H1 (cell line): ENCODE measurements around the gene CCDC80. TPM values are rescaled to one million over a fixed set of nuclear protein-coding genes. Genes with fewer than 3 reads are reported as not detected.

Source experiments
- CTCF ChIA-PET: fragments of 300-600 bp; sonication (Branson Sonifier 250); formaldehyde crosslinking; loops from one replicate; lab custom pipeline; 2021; ENCODE audit not compliant: partially characterized antibody; lab: Charles Lee
- POLR2A ChIA-PET: fragments of 300-600 bp; sonication (Branson Sonifier 250); formaldehyde crosslinking; loops from one replicate; lab custom pipeline; 2021; ENCODE audit warnings: inconsistent platforms; ENCODE audit not compliant: partially characterized antibody; lab: Charles Lee
- DNase-seq, 2 experiments: peaks; one replicate each; pipeline versions ENCODE4 v3.0.0 to v3.0.0-alpha.2; 2010 to 2022; ENCODE audit warnings: low spot score in 2 of 2, low read depth in 1 of 2, mixed read lengths in 1 of 2
- FAIRE-seq: peaks from 2 replicates; lab custom pipeline; 2011; peaks lifted over from hg19 to GRCh38; lab: Jason Lieb, UNC
- H2AFZ ChIP-seq: 2 replicates; pipeline ENCODE4 v1.8.1; 2012; ENCODE audit warnings: low read length, inconsistent platforms
- H2AK5ac ChIP-seq: 2 replicates; pipeline ENCODE4 v1.6.1; 2013; ENCODE audit warnings: low read depth, low read length
- H2BK120ac ChIP-seq: replicated peaks from 2 replicates; pipeline ENCODE3; 2013; ENCODE audit warnings: low read depth, low read length, inconsistent platforms
- H2BK12ac ChIP-seq: 2 replicates; pipeline ENCODE4 v1.6.1; 2013; ENCODE audit warnings: low read depth, low read length
- H2BK15ac ChIP-seq: 2 replicates; pipeline ENCODE4 v1.6.1; 2013; ENCODE audit warnings: low read length
- H2BK20ac ChIP-seq: 2 replicates; pipeline ENCODE4 v1.6.1; 2013; ENCODE audit warnings: low read length
- H2BK5ac ChIP-seq: 2 replicates; pipeline ENCODE4 v1.6.1; 2013; ENCODE audit warnings: low read depth, low read length
- H3K14ac ChIP-seq: 2 replicates; pipeline ENCODE4 v1.6.1; 2013; ENCODE audit warnings: inconsistent platforms; ENCODE audit not compliant: insufficient read length
- H3K18ac ChIP-seq: 2 replicates; pipeline ENCODE4 v1.6.1; 2013; ENCODE audit warnings: low read length; ENCODE audit errors: extremely low read depth
- H3K23ac ChIP-seq: 2 replicates; pipeline ENCODE4 v1.6.1; 2013; ENCODE audit warnings: inconsistent platforms; ENCODE audit not compliant: insufficient read length
- H3K23me2 ChIP-seq: 2 replicates; pipeline ENCODE4 v1.6.1; 2013; ENCODE audit warnings: low read depth, low read length
- H3K27ac ChIP-seq: 2 replicates; pipeline ENCODE4 v1.6.1; 2011; ENCODE audit warnings: low read depth, low read length, inconsistent platforms
- H3K27me3 ChIP-seq, 4 experiments: replicated peaks in 1 of 4; 1 replicate in 1 of 4; 2 replicates in 3 of 4; pipeline versions ENCODE4 v1.6.1 to v1.8.1; 2011 to 2013; ENCODE audit warnings: low read length in 3 of 4, mild to moderate bottlenecking in 3 of 4, inconsistent platforms in 2 of 4, mixed read lengths in 2 of 4, moderate library complexity in 1 of 4; ENCODE audit not compliant: control insufficient read depth in 3 of 4, insufficient read depth in 3 of 4; ENCODE audit errors: extremely low read depth in 1 of 4
- H3K36me3 ChIP-seq, 4 experiments: 2 replicates each; pipeline versions ENCODE4 v1.6.1 to v1.8.1; 2011 to 2013; ENCODE audit warnings: mild to moderate bottlenecking in 4 of 4, low read length in 3 of 4, moderate library complexity in 2 of 4, control low read depth in 1 of 4, inconsistent platforms in 1 of 4; ENCODE audit not compliant: insufficient read depth in 4 of 4, control insufficient read depth in 2 of 4
- H3K4ac ChIP-seq: replicated peaks from 2 replicates; pipeline ENCODE3; 2013; ENCODE audit warnings: low read length, low read depth, mixed read lengths, inconsistent platforms; ENCODE audit not compliant: insufficient read length
- H3K4me1 ChIP-seq, 4 experiments: replicated peaks in 1 of 4; 1 replicate in 1 of 4; 2 replicates in 3 of 4; pipeline versions ENCODE4 v1.6.1 to v1.8.1; 2011 to 2013; ENCODE audit warnings: low read length in 3 of 4, inconsistent platforms in 2 of 4, mixed read lengths in 1 of 4; ENCODE audit not compliant: insufficient read depth in 4 of 4, control insufficient read depth in 3 of 4
- H3K4me2 ChIP-seq, 2 experiments: 2 replicates each; pipeline versions ENCODE4 v1.6.1 to v1.8.1; 2011 to 2013; ENCODE audit warnings: low read depth in 2 of 2, low read length in 2 of 2, control low read depth in 1 of 2, inconsistent platforms in 1 of 2, mild to moderate bottlenecking in 1 of 2; ENCODE audit not compliant: insufficient read depth in 1 of 2
- H3K4me3 ChIP-seq, 4 experiments: fragments of 200-600, 300-600 bp in 1 of 4; sonication (generic), shearing (Covaris generic), sonication (Bioruptor Twin) in 1 of 4; 2 replicates each; pipeline versions ENCODE4 v1.5.1 to v1.8.1; 2011 to 2016; ENCODE audit warnings: low read length in 4 of 4, low read depth in 3 of 4, control low read depth in 2 of 4, inconsistent platforms in 2 of 4, mild to moderate bottlenecking in 2 of 4, mixed read lengths in 1 of 4, moderate library complexity in 1 of 4; ENCODE audit not compliant: insufficient read depth in 2 of 4; ENCODE audit errors: extremely low read depth in 1 of 4
- H3K56ac ChIP-seq: replicated peaks from 2 replicates; pipeline ENCODE3; 2013; ENCODE audit warnings: low read depth, mild to moderate bottlenecking, mixed read lengths, low read length, inconsistent platforms; ENCODE audit not compliant: insufficient read length
- H3K79me1 ChIP-seq: 2 replicates; pipeline ENCODE4 v1.6.1; 2013; ENCODE audit warnings: low read depth, low read length, control low read depth
- H3K79me2 ChIP-seq, 2 experiments: 2 replicates each; pipeline versions ENCODE4 v1.6.1 to v1.8.1; 2012 to 2013; ENCODE audit warnings: low read length in 2 of 2, mild to moderate bottlenecking in 2 of 2, inconsistent platforms in 1 of 2; ENCODE audit not compliant: insufficient read depth in 2 of 2, control insufficient read depth in 1 of 2
- H3K9ac ChIP-seq, 4 experiments: replicated peaks in 1 of 4; 1 replicate in 1 of 4; 2 replicates in 3 of 4; pipeline versions ENCODE4 v1.6.1 to v1.8.1; 2011 to 2013; ENCODE audit warnings: low read depth in 3 of 4, low read length in 3 of 4, control low read depth in 2 of 4, mild to moderate bottlenecking in 2 of 4, moderate library complexity in 2 of 4, inconsistent platforms in 1 of 4; ENCODE audit errors: extremely low read depth in 1 of 4
- H3K9me3 ChIP-seq, 2 experiments: 2 replicates each; pipeline versions ENCODE4 v1.6.1 to v1.8.1; 2012 to 2013; ENCODE audit warnings: mild to moderate bottlenecking in 2 of 2, moderate library complexity in 2 of 2, control low read depth in 1 of 2, inconsistent platforms in 1 of 2, low read depth in 1 of 2, low read length in 1 of 2, mixed read lengths in 1 of 2; ENCODE audit not compliant: insufficient read depth in 2 of 2
- H4K20me1 ChIP-seq, 2 experiments: replicated peaks in 1 of 2; 2 replicates each; pipeline versions ENCODE3 to v1.8.1; 2011 to 2013; ENCODE audit warnings: inconsistent platforms in 2 of 2, low read length in 2 of 2, mild to moderate bottlenecking in 1 of 2; ENCODE audit not compliant: insufficient read depth in 2 of 2, control insufficient read depth in 1 of 2
- H4K5ac ChIP-seq: 2 replicates; pipeline ENCODE4 v1.6.1; 2013; ENCODE audit warnings: low read length, low read depth, mixed read lengths, inconsistent platforms; ENCODE audit not compliant: insufficient read length
- H4K8ac ChIP-seq: 2 replicates; pipeline ENCODE4 v1.8.0; 2013; ENCODE audit warnings: mild to moderate bottlenecking, moderate library complexity, low read length, inconsistent platforms; ENCODE audit not compliant: insufficient read depth; ENCODE audit errors: extremely low read depth
- H4K91ac ChIP-seq: replicated peaks from 2 replicates; pipeline ENCODE3; 2013; ENCODE audit warnings: low read length, mixed read lengths, inconsistent platforms; ENCODE audit not compliant: insufficient read length
- ATF3 ChIP-seq: IDR thresholded peaks from 2 replicates; pipeline ENCODE4 v1.6.1; 2011; ENCODE audit warnings: low read depth, mild to moderate bottlenecking, low read length; ENCODE audit not compliant: insufficient read depth
- BRCA1 ChIP-seq: IDR thresholded peaks from 2 replicates; pipeline ENCODE4 v1.6.1; 2012; ENCODE audit warnings: low read depth, low read length, improper control_type of control experiment
- CHD1 ChIP-seq: IDR thresholded peaks from 2 replicates; pipeline ENCODE4 v1.6.1; 2012; ENCODE audit warnings: low read depth, low read length, improper control_type of control experiment
- CREB1 ChIP-seq: IDR thresholded peaks from 2 replicates; pipeline ENCODE4 v1.6.1; 2012; ENCODE audit warnings: inconsistent platforms
- CTCF ChIP-seq, 3 experiments: IDR thresholded peaks; 1 replicate in 2 of 3; 2 replicates in 1 of 3; pipeline versions ENCODE4 v1.5.1 to v1.6.1; 2011; ENCODE audit warnings: low read length in 3 of 3, mild to moderate bottlenecking in 3 of 3, inconsistent platforms in 2 of 3, low read depth in 1 of 3, moderate library complexity in 1 of 3; ENCODE audit not compliant: insufficient read depth in 1 of 3; ENCODE audit errors: control extremely low read depth in 1 of 3
- GTF2F1 ChIP-seq: IDR thresholded peaks from 2 replicates; pipeline ENCODE4 v1.6.1; 2012; ENCODE audit warnings: low read depth, low read length, improper control_type of control experiment, borderline replicate concordance
- KDM1A ChIP-seq: fragments of 200-600, 300-600 bp; sonication (generic); IDR thresholded peaks from 2 replicates; pipeline ENCODE4 v1.7.1; 2016; ENCODE audit warnings: mild to moderate bottlenecking, low read length, borderline replicate concordance
- MAFK ChIP-seq: IDR thresholded peaks from 2 replicates; pipeline ENCODE4 v1.6.1; 2012; ENCODE audit warnings: low read depth, mild to moderate bottlenecking, improper control_type of control experiment, low read length
- RNF2 ChIP-seq: fragments of 200-900, 300-1000 bp; sonication (generic); IDR thresholded peaks from 2 replicates; pipeline ENCODE4 v1.7.1; 2016; ENCODE audit warnings: borderline replicate concordance, low read depth, mild to moderate bottlenecking, antibody characterized with exemption, low read length; ENCODE audit not compliant: poor library complexity, severe bottlenecking; ENCODE audit errors: missing control alignments
- SRF ChIP-seq: IDR thresholded peaks from 2 replicates; pipeline ENCODE4 v1.6.1; 2011; ENCODE audit warnings: mild to moderate bottlenecking, low read depth, low read length, moderate library complexity
- TAF7 ChIP-seq: optimal IDR thresholded peaks from 2 replicates; pipeline ENCODE3; 2011; ENCODE audit warnings: low read depth, mild to moderate bottlenecking, inconsistent platforms, low read length, moderate library complexity, borderline replicate concordance
- WGBS, 2 experiments: shearing (Covaris generic) in 1 of 2; methylation state at CpG; one replicate each; pipeline versions ENCODE4 v1.1.6 to v1.1.7; 2013 to 2015; ENCODE audit warnings: low lambda C conversion rate in 2 of 2, mixed read lengths in 2 of 2, inconsistent platforms in 1 of 2, low coverage in 1 of 2, missing lambda C conversion rate in 1 of 2; ENCODE audit not compliant: insufficient replicate concordance in 2 of 2, insufficient coverage in 1 of 2, insufficient read length in 1 of 2; ENCODE audit errors: extremely low coverage in 1 of 2, missing lambda C conversion rate in 1 of 2; 5-methylcytosine and 5-hydroxymethylcytosine counted together
- polyA plus RNA-seq, 7 experiments: library from polyadenylated mRNA; depleted of rRNA in 3 of 7; stranded (reverse) in 5 of 7; unstranded in 2 of 7; fragments of >200 nt in 5 of 7; fragments of 200-250 nt in 2 of 7; gene quantifications; 1 replicate in 5 of 7; 2 replicates in 1 of 7; 4 replicates in 1 of 7; pipeline versions ENCODE4 v1.2.1 to v1.2.3, GENCODE V29; 2011 to 2013; ENCODE audit warnings: missing spikeins in 2 of 7, mixed read lengths in 2 of 7
- total RNA-seq: library from RNA; stranded (reverse); fragmentation: NEBNext Ultra II Directional; extraction: Animal tissue kit (Norgen Biotek cat#: 25700); gene quantifications from 2 replicates; pipeline ENCODE4 v1.2.1, GENCODE V29; 2021

The CCDC80 gene
- total and polyA plus RNA-seq, 2 of the 8 experiments (the other 6 are each of a cell fraction or from before 2014, with no cell fraction given), result 1.1 to 12.9 TPM

GRCh38 chr3:112654492-112654891, 13.5 kb upstream of the CCDC80 start:
- no peak overlapping the region for H2BK15ac ChIP-seq
- H3K36me3 ChIP-seq, result no peaks in the 10 kb centered on the region
- no peak overlapping the region for H2BK5ac ChIP-seq
- no peak overlapping the region for H4K91ac ChIP-seq
- no peak for FAIRE-seq
- no peaks in the 10 kb centered on the region for H3K9me3 ChIP-seq
- no peaks in the 10 kb centered on the region for H3K79me1 ChIP-seq
- H3K14ac ChIP-seq, result no peak overlapping the region
- H3K27ac ChIP-seq, result no peak overlapping the region
- no peak for DNase-seq
- no peak overlapping the region for H3K4ac ChIP-seq
- H2BK12ac ChIP-seq, result no peak overlapping the region
- H3K56ac ChIP-seq, result no peak overlapping the region
- CTCF ChIA-PET, result interaction anchor here (0.6 to 4.8 kb wide), 20 partner anchors 9 to 193 kb away, joined by 3 to 47 read pairs (median 3); no protein-coding TSS in a partner anchor
- no peak overlapping the region for H2BK120ac ChIP-seq
- H3K23ac ChIP-seq, result no peak overlapping the region
- H4K20me1 ChIP-seq, result no peaks in the 10 kb centered on the region
- no peak overlapping the region for H4K8ac ChIP-seq
- H2BK20ac ChIP-seq, result no peak overlapping the region
- H3K18ac ChIP-seq, result no peak overlapping the region
- no peaks in the 10 kb centered on the region for H3K79me2 ChIP-seq
- no peak overlapping the region for H3K9ac ChIP-seq
- H3K4me3 ChIP-seq, result no peak overlapping the region
- no peak overlapping the region for H3K4me2 ChIP-seq
- no peak for TF ChIP-seq KDM1A
- no peak for TF ChIP-seq TAF7
- TF ChIP-seq CHD1, result no peak
- TF ChIP-seq ATF3, result no peak
- no peak for TF ChIP-seq CREB1
- no peak for TF ChIP-seq GTF2F1
- TF ChIP-seq RNF2, result no peak
- no peak for TF ChIP-seq SRF
- no peak for TF ChIP-seq MAFK
- TF ChIP-seq CTCF (IDR thresholded peaks at IDR 0.05; ENCODE audit: control extremely low read depth in 1 of 3, insufficient read depth in 1 of 3, low read depth in 1 of 3, low read length in 3 of 3), result no peak
- TF ChIP-seq BRCA1, result no peak
- H4K5ac ChIP-seq, result no peak overlapping the region
- H3K27me3 ChIP-seq, result no peaks in the 10 kb centered on the region
- POLR2A ChIA-PET, result interaction anchor here (2.2 kb wide), 1 partner anchor 13 kb away, joined by 6 read pairs; the partner anchor contains the start of gene CCDC80
- H3K4me1 ChIP-seq, result no peaks in the 10 kb centered on the region
- H2AK5ac ChIP-seq, result no peak overlapping the region
- no peaks in the 10 kb centered on the region for H3K23me2 ChIP-seq
- whole genome bisulfite sequencing, 2 experiments, result 87% methylated on average over 5 of the region's 5 CpGs; no CpG with 5 or more reads in 1 of the 2 experiments
- H2AFZ ChIP-seq, result no peak overlapping the region
